ENCODE data around the gene FHL1. TPM values are rescaled to one million over a fixed set of nuclear protein-coding genes. Genes with fewer than 3 reads are reported as not detected.

Gene FHL1
- total and polyA plus RNA-seq, 2 donors (not counting 3 experiments of a cell fraction or from before 2014, with no cell fraction given) = 50.6 to 59.4 TPM

DNA sequence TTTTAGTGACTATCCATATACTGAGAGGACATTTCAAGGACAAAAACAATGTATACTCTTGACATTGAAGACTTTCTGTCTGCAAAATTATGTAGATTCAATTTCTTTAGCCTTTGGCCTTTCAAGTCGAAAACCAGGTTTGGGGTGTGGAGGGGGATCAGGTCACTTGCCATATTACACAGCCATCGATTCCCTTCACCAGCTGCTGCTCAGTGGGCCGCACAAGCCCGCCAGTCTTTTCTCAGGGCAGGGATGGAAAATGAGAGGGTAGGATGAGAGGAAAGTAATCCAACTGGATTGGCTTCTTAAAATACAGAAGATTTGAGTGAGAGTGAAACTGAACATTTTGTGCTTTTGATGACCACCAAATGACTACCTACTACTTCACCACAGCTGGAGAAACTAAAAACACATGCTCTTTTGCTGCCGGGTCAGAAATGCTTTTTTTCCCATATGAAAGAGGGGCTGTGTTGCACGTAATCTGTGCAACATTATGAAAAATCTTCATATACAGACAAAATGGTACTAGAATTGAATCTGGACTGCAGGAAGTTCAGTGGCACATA, 51.4 kb downstream of the FHL1 start:
- peaks cover 4% of the 10 kb centered on the region for H3K4me1 ChIP-seq (ENCODE audit: control insufficient read depth, extremely low read depth, insufficient read depth, low read length)

More for the DNA sequence above, 51.4 kb downstream of the FHL1 start:
- no peaks in the 10 kb centered on the region for H3K79me2 ChIP-seq (ENCODE audit: control insufficient read depth, insufficient read depth, low read length)
- no peaks in the 10 kb centered on the region for H3K27me3 ChIP-seq (ENCODE audit: control insufficient read depth in 2 of 2, insufficient read depth in 2 of 2, low read length in 2 of 2)
- H3K9ac ChIP-seq (replicated peaks; ENCODE audit: extremely low read depth, insufficient read depth, low read length) = no peak overlapping the region
- FAIRE-seq (no peak), DNase-seq (ENCODE audit: low read depth, low spot score) (no peak)
- H3K36me3 ChIP-seq (ENCODE audit: control insufficient read depth in 2 of 2, extremely low read depth in 1 of 2, insufficient read depth in 2 of 2, low read length in 2 of 2) = no peaks in the 10 kb centered on the region
- TF ChIP-seq JUN (IDR thresholded peaks at IDR 0.05; ENCODE audit: borderline replicate concordance, insufficient read depth, insufficient read length, low read depth) = no peak
- TF ChIP-seq, protein P1, sequence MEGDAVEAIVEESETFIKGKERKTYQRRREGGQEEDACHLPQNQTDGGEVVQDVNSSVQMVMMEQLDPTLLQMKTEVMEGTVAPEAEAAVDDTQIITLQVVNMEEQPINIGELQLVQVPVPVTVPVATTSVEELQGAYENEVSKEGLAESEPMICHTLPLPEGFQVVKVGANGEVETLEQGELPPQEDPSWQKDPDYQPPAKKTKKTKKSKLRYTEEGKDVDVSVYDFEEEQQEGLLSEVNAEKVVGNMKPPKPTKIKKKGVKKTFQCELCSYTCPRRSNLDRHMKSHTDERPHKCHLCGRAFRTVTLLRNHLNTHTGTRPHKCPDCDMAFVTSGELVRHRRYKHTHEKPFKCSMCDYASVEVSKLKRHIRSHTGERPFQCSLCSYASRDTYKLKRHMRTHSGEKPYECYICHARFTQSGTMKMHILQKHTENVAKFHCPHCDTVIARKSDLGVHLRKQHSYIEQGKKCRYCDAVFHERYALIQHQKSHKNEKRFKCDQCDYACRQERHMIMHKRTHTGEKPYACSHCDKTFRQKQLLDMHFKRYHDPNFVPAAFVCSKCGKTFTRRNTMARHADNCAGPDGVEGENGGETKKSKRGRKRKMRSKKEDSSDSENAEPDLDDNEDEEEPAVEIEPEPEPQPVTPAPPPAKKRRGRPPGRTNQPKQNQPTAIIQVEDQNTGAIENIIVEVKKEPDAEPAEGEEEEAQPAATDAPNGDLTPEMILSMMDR (IDR thresholded peaks at IDR 0.05; ENCODE audit: extremely low read depth in 1 of 2, insufficient read depth in 1 of 2, low read depth in 1 of 2, low read length in 2 of 2) = no peak
- no peak for TF ChIP-seq FOS (IDR thresholded peaks at IDR 0.05; ENCODE audit: borderline replicate concordance, insufficient read depth, low read length)
- TF ChIP-seq EZH2 (IDR thresholded peaks at IDR 0.05; ENCODE audit: borderline replicate concordance, low read depth, low read length, severe bottlenecking) = no peak
- TF ChIP-seq MYC (IDR thresholded peaks at IDR 0.05; ENCODE audit: low read depth, low read length) = no peak
- TF ChIP-seq GATA2 (IDR thresholded peaks at IDR 0.05; ENCODE audit: insufficient read depth, insufficient read length, low read depth, low read length) = no peak
- TF ChIP-seq POLR2A (IDR thresholded peaks at IDR 0.05; ENCODE audit: low read depth, low read length) = no peak
- TF ChIP-seq, protein P2, sequence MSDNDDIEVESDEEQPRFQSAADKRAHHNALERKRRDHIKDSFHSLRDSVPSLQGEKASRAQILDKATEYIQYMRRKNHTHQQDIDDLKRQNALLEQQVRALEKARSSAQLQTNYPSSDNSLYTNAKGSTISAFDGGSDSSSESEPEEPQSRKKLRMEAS (IDR thresholded peaks at IDR 0.05; ENCODE audit: insufficient read depth, insufficient read length) = no peak
- TF ChIP-seq POLR2AphosphoS5 (IDR thresholded peaks at IDR 0.05; ENCODE audit: insufficient read depth, low read depth, low read length) = no peak
- H3K9me3 ChIP-seq (replicated peaks; ENCODE audit: control insufficient read depth, insufficient read depth, low read length) = no peaks in the 10 kb centered on the region
- no peak overlapping the region for H3K4me3 ChIP-seq (replicated peaks in 1 of 3; ENCODE audit: insufficient read depth in 1 of 3, low read depth in 1 of 3, low read length in 3 of 3)
- H3K27ac ChIP-seq (ENCODE audit: insufficient read depth, low read depth, low read length) = no peak overlapping the region
- ChIA-PET CTCF (interaction anchor here (2.5 to 3.0 kb wide), 2 partner anchors 10 to 170 kb away, joined by 10 to 19 read pairs; no protein-coding TSS in a partner anchor), POLR2A (no interaction called here)
- no TSS peak for BruUV-seq (replicated peaks)
- no peaks in the 10 kb centered on the region for H3K9me1 ChIP-seq (replicated peaks; ENCODE audit: control insufficient read depth, extremely low read depth, insufficient read depth, low read length)
- intact Hi-C loops (cut with micrococcal nuclease) = no loop called here
- H2AFZ ChIP-seq (ENCODE audit: low read depth, low read length) = no peak overlapping the region
- H4K20me1 ChIP-seq (replicated peaks; ENCODE audit: control insufficient read depth, extremely low read depth, insufficient read depth, low read length) = no peaks in the 10 kb centered on the region
- dilution Hi-C loops (cut with MboI; ENCODE audit: extremely low pct_ligation_motif_present, low sequenced_read_pairs) = no loop called here
- H3K4me2 ChIP-seq (ENCODE audit: insufficient read depth, low read length) = no peak overlapping the region
